AML-193 (cell line): ENCODE results near the gene MCTP1.

ENCODE experiments used
- DNase-seq, 2 experiments: peaks; one replicate each; lab custom pipeline; 2025; lab: John Stamatoyannopoulos, UW

The MCTP1 gene

DNA sequence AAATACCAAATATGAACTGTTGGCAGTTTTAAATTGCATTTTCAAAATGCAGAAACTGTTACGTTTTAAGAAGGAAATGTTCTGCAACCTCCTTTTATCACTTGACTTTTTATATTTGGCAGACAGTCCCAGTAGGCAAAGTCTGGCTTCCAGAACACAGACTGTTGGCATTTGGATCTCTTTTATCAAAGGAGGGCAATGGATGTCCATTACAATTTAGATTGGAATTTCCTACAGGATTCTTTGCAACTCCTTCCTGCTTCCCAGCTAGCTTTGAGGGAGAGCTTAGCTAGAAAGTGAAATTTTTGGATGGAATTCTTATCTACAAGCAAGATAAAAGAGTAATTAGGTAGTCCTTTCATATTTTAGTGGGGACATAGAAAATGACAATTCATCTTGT, 523.8 kb downstream of the MCTP1 start:
- no peak for DNase-seq

DNA sequence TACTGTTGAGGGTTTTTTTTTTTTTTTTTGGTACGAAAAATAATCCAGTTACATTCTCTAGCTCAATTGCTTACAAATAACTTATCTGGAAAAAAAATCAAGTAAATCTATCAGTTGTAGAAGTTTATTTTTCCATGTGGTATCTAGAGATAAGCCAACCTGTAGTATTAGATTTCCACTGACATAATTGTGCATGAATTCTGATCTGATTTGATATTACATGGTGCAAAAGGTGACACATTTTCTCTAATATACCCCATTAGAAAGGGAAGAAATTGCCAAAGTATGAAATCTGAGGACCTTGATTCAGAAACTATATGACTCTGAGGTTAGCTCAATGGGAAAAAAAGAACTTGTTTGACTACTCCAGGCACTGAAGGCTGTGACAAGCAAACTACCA, 524.9 kb downstream of the MCTP1 start:
- DNase-seq = no peak

GRCh38 chr5:94759022-94759421, 525.9 kb downstream of the MCTP1 start:
- no peak for DNase-seq

- DNase-seq = no peak
These were observed 530.1 kb downstream of the MCTP1 start for GRCh38 chr5:94754824-94755223.

DNA sequence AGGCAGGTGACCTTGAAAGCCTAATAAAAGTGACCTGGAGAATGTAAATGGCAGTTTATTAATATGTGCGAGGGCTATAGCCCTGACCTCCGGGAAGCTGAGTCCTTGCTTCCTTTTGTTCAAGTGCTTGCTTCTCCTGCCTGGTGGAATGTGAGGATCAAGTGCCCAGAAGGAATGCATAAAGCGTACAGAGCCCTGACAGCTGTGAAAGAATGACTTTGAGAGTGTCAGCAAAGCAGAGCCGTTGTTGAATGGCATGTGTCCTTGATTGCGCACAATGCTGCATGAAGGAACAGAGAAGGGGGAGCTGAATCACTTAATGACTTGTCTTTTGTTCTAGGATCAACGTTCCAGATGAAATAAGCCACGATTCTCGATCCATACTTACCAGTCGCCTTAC, 533.4 kb downstream of the MCTP1 start:
- no peak for DNase-seq

GRCh38 chr5:94750681-94751080, 534.2 kb downstream of the MCTP1 start:
- no peak for DNase-seq

- no peak for DNase-seq
These were observed 535.9 kb downstream of the MCTP1 start for GRCh38 chr5:94749042-94749441.

DNA sequence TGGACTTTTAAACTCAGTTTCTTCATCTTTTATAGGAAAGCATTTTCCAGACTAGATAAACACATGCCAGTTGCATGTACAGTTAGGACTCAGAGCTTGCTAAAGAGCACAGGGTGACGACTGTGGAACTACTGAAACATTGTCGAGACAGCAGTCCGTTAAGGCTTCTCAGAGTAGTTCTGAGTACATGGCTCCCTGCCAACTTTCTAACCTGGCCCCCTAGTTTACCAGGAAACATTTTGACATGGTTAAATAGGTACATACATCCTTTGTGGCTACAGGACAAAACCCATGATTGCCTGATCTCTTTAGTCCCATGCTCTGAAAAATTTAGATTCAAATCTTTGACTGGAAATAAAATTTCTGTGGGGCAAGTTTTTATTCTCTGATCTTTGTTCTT, 536.7 kb downstream of the MCTP1 start:
- DNase-seq = no peak

DNA sequence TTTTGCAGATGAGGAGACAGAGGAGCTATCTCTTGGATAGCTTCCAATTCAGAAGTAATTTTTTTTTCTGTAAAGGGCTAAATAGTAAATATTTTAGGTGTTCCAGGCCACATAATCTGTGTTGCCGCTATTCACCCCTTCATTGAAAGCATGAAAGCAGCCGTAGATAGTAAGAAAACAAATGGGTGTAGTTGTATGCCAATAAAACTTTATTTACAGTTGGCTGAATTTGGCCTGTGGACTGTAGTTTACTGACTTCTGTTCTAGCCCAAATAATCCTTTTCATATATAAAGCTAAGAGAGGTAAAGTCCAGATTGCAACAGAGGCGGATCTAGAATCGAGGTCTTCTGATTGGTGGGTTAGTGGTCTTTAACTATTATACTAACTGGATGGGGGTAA, 537.5 kb downstream of the MCTP1 start:
- DNase-seq = no peak

GRCh38 chr5:94746731-94747124, 538.2 kb downstream of the MCTP1 start:
- peak; percentile 71 to 79 for DNase-seq

- DNase-seq = no peak
These were observed 538.8 kb downstream of the MCTP1 start for GRCh38 chr5:94745786-94746730.

DNA sequence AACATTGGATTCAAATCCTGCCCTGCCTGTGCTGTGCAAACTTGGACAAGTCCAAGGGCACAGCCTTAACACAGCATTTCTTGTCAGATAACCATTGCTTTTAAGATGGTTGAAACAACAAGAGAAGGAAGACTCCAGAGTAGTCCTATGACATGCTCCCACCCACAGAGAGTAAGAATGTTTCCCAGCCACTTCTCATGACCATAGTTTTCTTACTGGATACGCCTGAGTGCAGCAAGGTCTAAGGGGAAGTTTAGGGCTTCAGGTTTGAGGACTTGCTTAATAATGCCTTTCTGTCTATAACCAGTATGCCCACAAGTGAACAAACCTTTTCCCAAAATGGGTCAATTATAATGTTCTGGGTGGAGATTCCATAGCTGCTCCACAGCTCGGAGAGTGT, 540.0 kb downstream of the MCTP1 start:
- no peak for DNase-seq

DNA sequence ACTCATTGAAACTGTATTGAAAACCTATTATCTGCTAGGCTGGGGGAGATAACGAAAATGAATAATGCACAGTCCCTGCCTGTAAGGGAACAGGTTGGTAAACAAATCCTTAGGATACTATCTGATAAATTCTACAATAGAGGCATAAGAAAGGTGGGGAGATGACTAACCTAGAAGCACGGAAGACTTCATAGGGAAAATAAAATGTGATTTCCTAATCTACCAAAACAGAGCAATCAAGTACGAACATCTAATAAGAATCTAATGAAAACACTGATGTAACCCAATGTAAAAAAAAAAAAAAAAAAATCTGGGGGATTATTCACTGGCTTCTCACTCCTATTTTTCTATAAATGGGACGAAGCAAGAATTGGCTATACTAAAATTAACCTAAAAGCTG, 542.0 kb downstream of the MCTP1 start:
- no peak for DNase-seq

DNA sequence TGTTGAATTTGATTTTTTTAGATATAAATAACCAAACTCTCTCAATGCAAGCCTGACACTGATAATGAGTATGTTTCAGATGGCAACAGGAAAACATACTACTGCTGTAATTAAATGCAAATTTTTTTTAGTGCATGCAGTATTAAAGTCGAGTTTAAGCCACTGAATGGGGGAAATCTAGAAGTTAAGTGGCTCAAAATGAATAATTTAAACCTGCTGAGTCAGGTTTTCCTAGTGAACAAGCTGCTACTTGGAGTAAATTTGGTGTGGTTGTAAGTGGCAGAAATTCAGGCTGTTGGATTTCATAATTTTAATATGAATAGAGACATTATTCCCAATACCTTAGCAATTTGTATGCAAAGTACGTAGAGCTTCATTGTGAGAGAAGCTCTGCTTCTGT, 544.6 kb downstream of the MCTP1 start:
- DNase-seq = no peak

- DNase-seq = no peak
These were observed 548.4 kb downstream of the MCTP1 start for GRCh38 chr5:94736498-94736897.

GRCh38 chr5:94731471-94731870, 553.4 kb downstream of the MCTP1 start:
- DNase-seq = no peak

DNA sequence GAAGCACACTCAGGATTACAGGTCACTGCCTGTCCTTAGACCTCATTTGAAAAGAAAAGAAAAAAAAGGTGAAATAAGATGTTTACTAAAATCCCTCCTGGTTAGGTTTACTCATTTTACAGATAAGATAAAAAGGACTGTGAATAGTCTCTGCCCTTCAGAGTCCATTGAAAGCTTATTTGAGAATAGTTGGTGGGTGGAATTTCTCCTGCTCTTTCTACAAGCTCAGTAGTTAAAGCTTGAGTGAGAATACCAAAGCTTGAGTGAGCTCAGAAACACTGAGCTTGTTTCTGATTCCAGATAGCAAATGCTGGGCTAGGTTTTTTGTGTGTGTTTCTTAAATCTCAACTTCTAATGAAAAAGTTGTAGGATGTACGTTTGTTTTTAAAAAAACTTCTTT, 559.8 kb downstream of the MCTP1 start:
- DNase-seq = no peak

GRCh38 chr5:94715768-94716167, 569.1 kb downstream of the MCTP1 start:
- DNase-seq = no peak

- no peak for DNase-seq
These were observed 573.1 kb downstream of the MCTP1 start for GRCh38 chr5:94711785-94712184.

DNA sequence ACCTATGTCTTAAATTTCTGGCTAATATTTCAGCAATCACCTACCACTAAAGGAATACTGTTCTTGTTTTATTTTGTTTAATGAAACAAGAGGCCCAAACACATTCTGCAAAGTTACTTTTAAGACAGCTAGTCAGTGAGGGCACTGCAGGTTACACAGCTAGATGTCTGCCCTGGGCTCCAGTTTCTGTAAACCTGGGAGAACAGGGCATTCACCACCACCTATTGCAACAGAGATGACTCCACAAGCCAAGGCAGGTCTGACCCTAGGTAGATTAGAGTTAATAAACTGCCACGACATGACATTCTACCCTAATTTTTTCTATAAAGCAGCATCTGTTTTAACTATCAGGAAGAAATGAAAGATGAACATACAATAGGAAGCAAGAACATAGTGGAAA, 575.6 kb downstream of the MCTP1 start:
- DNase-seq = no peak

GRCh38 chr5:94707359-94707758, 577.5 kb downstream of the MCTP1 start:
- no peak for DNase-seq

DNA sequence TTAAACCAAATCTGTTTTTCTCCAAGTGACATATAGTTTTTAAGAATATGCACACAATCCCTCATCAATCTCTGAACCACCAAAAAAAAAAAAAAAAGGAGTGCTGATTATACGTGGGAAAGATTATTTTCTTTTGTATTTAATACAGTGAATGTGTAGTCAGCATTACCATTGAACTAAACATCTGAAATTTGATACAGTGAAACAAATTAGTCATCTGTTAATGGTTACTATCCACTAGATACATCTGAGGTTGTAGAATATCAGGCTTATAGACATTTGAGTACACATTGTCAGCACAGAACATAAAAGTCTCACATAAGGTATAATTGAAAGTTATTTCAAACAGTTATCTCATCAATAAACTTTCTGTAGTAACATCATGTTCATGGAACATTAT, 579.5 kb downstream of the MCTP1 start:
- DNase-seq = no peak

DNA sequence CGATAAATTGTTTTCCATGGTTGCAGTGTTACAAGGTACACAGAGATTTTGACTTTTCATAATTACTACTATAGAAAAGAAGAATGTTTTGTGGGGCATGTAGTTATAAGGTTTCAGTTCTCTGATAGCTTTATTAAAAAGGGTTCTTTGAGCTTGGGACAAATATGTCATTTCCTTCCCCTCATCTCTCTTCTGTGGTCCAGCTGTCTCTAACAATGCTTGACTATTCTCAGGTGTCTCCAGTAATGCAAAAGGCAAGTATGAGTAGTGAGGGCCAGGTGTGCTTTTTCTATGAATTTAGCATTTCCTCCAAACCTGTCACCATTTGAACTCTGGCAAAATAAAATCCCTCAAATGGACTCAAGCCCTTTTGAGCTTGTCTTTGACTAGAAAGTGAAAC, 582.2 kb downstream of the MCTP1 start:
- DNase-seq = no peak

GRCh38 chr5:94700592-94700991, 584.3 kb downstream of the MCTP1 start:
- no peak for DNase-seq
